HG02642 (cell line): ENCODE measurements around the gene SDK2.

ENCODE experiments used
- ATAC-seq: cut with Tn5 transposase; IDR thresholded peaks from one replicate; pipeline ENCODE4 v1.9.1; 2021; ENCODE audit warnings: mild to moderate bottlenecking; ENCODE audit not compliant: unreplicated experiment, poor library complexity

The SDK2 gene

DNA sequence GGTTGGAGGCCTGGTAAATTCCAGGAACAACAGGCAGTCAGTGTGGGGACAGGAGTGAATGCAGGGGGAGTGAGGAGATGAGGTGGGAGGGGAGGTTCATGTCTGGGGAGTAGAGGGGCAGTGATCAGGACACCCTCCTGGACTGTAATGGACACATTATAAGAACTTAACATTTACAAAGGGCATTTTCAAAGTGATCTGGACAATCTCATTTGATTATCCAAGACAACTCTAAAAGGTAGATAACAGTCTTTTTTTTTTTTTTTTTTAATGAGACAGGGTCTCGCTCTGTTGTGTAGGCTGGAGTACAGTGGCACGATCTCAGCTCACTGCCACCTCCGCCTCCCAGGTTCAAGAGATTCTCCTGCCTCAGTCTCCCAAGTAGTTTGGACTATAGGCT, 5.7 kb downstream of the SDK2 start:
- ATAC-seq = no peak

DNA sequence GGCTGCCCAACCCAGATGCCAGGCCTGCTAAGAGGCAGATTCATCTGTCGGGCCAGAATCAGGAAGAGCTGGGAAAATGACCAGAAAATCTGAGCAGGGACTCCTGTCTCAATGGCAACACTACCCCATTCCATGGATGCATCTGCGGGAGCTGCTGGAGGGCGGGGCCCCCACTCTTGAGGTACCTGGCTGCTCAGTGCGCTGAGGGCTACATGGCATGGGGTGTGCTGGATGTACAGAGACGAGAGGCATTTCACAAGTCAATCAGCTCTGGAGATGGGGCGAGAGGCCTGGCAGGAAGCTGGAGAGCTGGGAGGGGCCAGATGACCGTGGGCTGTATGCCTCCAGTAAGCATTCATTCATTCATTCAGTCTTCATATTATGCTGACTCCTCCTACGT, 6.4 kb downstream of the SDK2 start:
- ATAC-seq = no peak

- ATAC-seq = no peak
Observed at GRCh38 chr17:73635101-73635817, 9.0 kb downstream of the SDK2 start.

GRCh38 chr17:73634629-73635028, 9.6 kb downstream of the SDK2 start:
- ATAC-seq = no peak

- no peak for ATAC-seq
Observed at GRCh38 chr17:73633736-73634135, 10.5 kb downstream of the SDK2 start.

GRCh38 chr17:73632513-73632912, 11.7 kb downstream of the SDK2 start:
- no peak for ATAC-seq

DNA sequence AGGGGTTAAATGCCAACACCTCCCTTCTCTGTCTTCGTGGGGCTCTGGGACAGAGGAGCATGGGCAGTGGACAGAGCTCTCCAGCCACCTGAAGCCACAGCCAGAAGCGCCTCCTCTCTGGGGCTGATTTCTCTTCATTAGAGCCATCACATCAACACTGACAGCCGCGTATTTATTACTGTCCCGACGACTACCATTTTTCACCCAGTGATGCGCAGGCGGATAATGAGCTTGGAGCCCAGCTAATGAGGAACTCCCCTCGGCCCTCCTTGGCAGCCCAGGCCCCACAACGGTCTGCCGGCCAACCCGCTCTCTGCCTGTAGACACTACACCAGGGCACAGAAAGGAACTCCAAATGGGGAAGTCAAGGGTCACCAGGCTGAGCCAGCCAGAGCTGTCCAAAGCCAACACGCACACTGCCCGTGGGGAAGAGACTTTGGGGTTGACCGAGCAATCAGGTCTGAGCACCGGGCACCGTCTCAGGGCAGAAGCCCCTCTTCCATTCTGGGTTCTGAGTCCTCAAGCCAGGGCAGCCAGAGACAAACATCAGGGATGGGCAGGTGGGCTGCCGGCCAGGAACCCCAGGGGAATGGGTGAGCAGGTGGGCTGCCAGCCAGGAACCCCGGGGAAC, 13.2 kb downstream of the SDK2 start:
- no peak for ATAC-seq

DNA sequence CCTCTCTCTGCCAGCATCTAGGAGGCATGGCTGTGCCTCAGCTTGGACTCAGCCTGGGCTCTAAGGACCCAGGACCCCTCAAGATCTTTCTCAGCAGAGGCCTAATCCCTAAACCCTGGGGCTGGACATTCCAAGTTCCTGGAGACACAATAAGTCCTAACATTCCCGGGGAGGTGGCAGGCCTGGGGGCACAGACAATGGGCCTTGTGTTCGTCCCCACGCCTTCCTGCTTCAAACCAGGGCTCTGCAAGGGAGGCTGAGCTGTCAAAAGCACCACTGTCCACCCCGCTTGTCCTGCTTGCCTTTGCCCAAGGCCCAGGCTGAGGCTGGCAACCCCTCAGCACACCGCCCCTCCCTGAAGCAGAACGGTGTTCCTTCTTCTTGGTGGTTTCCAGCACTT, 13.7 kb downstream of the SDK2 start:
- ATAC-seq = no peak

DNA sequence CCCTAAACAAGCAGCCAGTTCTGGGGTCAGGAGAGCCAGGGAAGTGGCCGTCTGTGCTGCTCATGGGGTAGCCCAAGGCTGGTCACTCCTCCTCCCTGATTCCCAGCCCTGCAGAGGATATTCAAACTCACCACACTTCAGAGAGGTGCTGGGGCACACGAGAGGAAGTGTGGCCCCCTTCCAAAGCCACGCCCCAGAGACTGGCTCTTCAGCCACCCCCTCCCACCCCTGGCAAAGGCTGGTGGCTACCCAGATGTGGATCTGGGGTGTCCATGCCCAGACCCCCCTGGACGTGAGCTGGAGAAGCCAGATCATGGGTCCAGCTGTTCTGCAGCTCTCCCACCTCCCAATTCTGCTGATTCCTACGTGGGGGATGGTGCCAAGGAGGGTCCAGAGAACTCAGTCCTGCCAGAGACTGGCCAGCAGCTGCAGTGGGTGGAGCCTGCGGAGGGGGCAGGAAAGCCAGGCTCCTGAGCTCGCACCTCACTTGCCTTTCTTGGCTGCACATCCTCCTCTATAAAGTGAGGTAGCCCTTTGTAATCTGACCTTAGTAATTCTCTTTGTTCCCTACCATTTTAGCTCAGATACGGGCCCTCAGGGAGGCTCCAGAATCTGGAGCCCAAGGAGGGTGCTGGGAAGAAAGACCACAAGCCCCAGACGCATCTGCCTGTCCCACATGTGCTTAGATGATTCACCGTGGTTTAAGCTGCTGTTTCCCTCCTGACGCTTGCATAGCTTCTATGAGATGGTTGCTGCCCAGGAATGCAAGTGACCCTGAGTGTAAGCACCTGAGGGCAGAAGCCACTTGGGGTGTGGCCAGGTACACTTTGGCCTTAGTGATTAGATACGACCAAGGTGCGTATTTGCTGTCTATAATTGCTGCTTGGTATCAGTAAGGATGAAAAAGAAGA, 15.3 kb downstream of the SDK2 start:
- no peak for ATAC-seq

GRCh38 chr17:73625991-73626673, 18.1 kb downstream of the SDK2 start:
- no peak for ATAC-seq

DNA sequence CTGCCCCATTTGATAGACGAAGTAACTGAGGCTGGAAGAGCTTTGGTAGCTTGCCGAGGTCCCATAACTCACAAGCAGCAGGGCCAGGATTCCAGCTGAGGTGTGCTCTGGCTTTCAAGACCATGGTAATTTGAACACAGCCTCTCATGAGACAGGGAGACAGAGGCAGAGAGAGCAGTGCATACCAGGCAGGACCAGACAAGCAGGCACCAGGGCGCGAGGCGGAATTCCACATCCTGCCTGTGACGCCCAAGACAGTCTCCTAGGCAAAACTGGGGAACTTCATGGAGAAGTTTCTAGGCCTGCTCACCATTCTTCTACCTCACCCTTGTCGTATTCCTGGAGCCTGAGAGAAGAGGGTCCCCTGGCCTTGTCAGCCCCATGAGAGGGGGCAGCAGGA, 19.2 kb downstream of the SDK2 start:
- no peak for ATAC-seq

DNA sequence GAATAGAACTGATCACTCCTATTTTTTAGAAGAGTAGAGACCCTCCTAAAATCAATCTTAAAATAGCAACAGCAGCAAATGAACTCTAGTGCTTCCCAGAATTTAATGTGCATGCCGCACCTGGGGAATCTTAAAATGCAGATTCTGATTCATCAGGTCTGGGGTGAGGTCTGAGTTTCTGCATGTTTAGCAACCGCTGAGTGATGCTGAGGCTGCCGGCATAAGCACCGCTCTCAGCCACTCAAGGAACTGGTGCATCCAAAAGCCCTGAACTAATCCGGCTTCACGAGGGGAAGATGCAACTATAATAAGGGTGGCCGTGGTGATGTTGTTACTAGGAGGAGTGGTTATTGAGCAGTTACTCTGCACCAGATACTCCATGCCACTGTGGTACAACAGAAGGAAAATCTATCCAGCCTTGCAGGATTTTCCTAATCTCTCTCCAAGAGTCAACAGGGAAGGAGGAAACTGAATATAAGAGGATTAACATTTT, 19.7 kb downstream of the SDK2 start:
- no peak for ATAC-seq

GRCh38 chr17:73623818-73624217, 20.4 kb downstream of the SDK2 start:
- ATAC-seq = no peak

- ATAC-seq = no peak
Observed at GRCh38 chr17:73623247-73623646, 21.0 kb downstream of the SDK2 start.

DNA sequence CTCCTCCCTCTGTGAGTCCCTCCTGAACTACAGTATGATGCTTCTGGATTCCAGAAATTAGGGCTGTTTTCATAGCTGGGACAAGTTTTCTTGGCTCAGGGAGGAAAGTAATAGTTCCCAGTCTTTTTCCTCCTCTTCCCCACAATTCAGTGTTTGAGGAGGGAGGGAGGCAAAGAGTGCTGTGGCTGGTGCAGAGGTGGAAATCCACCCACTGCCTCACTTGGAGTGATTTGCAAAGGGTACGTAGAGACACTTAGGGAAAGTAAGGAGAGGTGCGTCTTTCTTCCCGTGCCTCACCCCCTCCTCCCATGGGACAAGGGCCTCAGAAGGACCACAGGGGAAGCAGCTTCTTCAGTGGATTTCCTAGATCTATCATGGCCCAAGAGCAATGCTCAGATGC, 21.9 kb downstream of the SDK2 start:
- no peak for ATAC-seq

GRCh38 chr17:73621685-73622084, 22.6 kb downstream of the SDK2 start:
- no peak for ATAC-seq

DNA sequence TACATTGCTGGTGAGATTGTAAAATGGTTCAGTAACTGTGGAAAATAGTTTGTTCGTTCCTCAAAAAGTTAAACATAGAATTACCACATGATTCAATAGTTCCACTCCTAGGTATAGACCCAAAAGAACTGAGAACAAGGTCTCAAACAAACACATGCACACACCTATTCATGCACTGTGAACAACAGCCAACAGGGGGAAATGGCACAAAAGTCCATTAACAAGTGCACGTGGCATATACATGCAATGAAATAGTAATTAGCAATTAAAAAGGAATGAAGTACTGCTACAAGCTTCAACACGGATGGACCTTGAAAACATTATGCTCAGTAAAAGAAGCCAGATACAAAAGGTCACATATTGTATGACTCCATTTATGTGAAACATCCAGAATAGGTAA, 23.8 kb downstream of the SDK2 start:
- ATAC-seq = no peak

GRCh38 chr17:73617501-73617900, 26.7 kb downstream of the SDK2 start:
- ATAC-seq = no peak

- ATAC-seq = no peak
Observed at GRCh38 chr17:73616873-73617404, 27.3 kb downstream of the SDK2 start.
